ENCODE measurements around the gene CCDC27.

The CCDC27 gene

GRCh38 chr1:3752400-3752945 is at the start of gene CCDC27:
Gene CCDC27, plus strand, starts transcription at chr1:3752450. Its CDS starts 32 bp downstream, at chr1:3752482.
- no peak for DNase-seq (ENCODE audit: low spot score)

GRCh38 chr1:3702528-3702927 is 49.7 kb upstream of the CCDC27 start:
- DNase-seq (ENCODE audit: low spot score), result no peak

DNA sequence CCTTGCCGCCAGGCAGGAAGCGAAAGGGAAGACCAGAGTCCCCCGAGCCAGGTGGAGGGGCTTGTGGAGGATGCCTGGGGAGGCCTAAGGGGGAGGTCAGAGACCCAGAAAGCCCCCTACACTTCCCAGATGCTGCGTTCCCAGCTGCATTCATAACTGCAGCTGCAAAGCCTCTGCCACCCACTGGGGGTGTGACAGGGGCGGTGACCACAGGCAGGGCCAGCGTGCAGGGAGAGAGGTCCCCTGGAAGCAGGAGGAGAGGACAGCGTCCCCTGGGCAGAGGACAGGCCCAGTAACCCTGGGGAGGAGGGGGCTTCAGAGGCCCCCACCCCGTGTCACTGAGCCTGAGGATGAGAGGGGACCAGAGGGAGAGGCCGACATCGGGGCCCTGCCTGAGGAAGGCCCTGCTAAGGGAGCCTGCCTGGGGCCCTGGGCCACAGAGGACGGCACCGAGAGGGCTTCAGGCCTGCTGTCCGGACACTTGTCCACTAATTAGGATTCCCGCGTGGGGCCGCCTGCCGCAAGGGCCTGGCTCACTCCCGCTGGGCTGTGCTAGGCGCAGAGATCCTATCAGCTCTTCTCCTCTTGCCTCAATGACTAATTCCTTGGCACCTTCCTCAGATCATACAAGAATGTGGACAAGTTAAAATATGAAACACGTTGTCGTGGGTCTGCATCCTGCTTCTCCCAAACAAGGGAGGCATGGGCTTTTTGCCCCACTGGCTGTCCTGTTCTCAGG is 49.1 kb upstream of the CCDC27 start:
- no peak for DNase-seq (ENCODE audit: low spot score)

GRCh38 chr1:3703786-3704371 is 48.4 kb upstream of the CCDC27 start:
- no peak for DNase-seq (ENCODE audit: low spot score)

DNA sequence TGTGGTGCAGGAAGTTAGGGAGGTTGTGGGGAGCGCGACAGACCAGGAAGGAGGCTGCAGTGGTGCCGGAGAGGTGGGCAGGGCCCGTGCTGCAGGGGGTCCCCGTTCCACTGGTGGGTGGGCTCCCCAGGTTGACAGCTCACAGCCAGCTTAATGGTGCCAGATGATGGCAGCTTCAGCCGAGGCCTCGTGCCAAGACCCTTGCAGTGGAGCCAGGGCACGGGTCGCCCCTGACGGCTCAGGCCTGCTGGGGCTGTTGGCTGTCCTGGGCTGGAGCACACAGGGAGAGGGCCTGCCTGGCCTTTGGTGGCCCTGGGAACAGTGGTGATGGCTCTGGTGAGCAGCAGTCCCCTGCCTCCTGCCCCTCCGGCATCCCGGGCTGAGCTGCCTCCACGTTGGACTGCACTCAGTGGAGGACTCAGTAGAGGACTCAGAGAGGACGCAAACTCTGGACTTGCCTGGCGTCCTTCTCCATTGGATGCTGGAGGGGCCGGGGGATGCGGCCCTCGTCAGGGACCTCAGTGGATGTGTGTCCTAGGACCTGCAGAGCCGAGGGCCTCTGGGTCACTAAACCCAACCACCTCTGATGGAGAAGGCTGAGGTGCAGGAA is 46.8 kb upstream of the CCDC27 start:
- DNase-seq (ENCODE audit: low spot score), result no peak

DNA sequence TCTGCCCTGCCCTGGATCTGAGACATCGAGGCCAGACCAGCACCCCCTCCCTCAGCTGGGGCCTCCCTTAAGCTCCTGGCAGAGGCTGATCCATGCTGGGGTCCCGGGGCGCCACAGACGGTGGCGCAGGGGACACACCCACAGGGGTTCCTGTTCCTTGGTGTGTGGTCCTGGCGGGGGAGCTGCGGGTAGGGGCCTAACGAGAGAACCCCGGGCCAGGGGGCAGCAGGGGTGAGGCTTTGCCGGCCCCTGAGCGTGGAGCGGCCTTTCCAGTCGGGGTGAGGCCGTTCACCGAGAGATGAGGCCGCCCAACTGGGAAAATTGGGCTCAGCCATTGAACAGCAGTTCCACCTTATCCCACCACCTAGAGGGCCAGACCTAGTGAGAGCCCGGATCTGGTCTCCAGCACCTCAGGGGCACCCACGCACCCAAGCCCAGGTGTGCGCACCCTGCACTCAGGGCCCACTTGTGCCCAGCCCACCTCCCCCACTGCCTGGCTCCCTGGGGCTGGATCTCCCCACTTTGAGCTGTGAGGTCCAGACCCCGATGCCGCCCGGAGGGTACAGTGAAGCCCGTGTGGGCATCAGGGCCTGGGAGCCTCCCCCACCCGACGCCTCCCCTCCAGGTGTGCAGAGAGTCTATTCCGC is 45.5 kb upstream of the CCDC27 start:
- no peak for DNase-seq (ENCODE audit: low spot score)

- no peak for DNase-seq (ENCODE audit: low spot score)
Measured at GRCh38 chr1:3707298-3707938, 44.8 kb upstream of the CCDC27 start.

- no peak for DNase-seq (ENCODE audit: low spot score)
Measured at GRCh38 chr1:3707939-3708328, 44.3 kb upstream of the CCDC27 start.

DNA sequence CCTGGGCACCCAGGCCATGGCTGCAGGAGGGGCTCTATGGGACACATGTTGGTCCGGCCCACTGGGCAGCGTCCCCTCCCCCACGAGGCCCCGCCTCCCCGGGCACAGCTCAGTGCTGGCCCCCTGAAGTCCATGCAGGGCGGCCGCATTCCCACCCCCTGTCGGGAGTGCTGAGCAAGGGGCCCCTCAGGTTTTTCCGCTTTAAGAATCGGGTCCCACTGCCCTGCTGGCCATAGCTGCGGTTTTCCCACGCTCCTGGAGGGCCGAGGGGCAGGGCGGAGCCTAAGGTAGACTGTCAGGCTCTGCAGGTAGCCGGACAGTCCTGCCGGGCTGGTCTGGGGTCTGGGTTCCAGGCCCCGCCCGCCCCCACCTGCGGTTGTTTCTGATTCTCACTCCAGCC is 43.5 kb upstream of the CCDC27 start:
- no peak for DNase-seq (ENCODE audit: low spot score)

DNA sequence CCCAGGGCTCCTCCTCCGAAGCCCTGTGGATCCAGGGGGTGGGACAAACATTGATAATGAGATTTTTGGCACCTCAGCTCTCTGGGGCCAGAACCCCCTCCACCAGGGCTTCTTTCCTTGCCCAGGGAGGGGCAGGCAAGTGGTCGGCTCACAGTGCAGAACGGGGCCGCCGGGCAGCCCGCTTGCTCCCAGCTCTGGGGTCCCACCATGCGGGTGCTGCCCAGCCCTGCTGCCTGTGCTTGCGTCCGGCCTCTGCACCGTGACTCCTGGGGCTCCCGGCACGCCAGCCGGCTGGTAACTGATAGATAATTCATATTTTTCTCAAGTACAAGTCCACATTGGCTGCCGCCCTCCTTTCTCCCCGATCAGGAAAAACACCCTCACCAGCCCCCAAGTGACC is 42.0 kb upstream of the CCDC27 start:
- DNase-seq (ENCODE audit: low spot score), result no peak

- DNase-seq (ENCODE audit: low spot score), result no peak
Measured at GRCh38 chr1:3711381-3711779, 40.9 kb upstream of the CCDC27 start.

DNA sequence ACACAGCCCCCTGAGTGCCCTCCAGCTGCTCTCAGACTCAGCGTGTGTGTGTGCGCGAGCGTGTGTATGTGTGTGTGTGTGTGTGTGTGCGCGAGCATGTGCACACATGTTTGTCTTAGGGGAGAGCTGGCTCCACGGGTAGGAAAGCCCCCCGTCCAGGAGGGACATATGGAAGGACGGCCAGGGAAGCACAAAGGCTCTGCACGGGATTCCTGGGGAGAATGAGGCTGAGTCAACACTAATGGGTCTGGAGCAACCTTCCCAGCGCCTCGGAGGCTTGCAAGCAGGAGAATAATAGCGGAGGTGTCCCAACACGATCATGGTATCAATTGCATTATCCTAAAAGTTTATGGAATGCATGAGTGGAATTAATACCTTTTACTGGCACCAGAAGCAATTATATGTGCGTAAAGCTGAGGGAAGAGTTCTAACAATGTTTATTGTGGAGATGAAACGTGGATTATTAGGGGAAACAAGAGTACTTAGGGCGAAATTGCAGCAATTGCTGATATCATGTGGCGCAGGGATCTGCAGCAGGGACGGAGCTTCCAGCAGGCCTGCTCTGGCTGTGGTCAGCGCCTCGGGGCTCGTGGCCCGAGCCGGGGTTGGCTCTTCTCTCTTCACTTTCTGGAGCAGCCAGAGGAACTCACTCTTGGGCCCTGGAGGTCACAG is 40.3 kb upstream of the CCDC27 start:
- DNase-seq (ENCODE audit: low spot score), result no peak

DNA sequence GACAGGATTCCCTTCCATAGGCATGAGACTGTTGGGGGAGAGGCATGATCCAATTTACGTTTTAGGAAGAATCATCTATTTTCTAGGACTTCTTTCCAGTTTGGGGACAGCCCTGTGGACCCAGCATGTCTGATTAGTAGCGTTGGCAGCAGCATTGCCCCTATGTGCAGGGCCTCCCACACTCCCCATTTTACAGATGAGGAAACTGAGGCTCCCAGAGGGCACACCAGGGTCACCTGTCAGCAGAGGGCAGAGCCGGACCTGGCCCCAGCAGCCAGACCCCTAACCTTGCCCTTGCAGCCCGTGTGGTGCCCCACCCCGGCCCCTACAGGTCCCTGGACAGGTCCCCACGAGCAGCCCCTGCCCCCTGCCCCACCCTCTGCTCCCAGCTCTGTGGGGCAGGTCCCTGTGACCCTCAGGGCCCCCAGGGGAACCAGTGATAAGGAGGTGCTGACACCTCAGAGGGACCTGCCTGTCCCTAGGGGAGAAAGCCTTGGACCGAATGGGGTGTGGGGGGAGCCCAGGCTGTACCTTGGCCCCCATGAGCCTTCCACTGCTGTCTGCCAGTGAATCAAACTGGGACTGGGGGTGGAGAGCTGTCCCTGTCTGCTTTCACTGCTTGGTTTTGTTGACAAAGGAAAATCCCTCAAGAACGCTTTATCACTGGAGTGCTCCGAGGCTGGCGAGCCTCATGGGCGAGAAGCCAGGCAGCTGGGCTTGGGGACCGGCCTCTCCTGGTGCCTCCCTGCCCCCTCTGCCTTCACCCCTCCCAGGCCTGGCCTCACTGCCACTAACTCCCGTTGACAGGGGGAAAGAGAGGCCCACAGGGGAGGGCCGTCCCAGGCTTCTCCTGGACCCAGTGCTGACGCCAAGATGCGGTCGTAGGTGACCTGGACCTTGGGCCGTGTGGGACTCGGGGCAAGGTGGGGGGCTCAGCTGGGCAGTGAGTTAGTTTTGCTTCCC is 39.4 kb upstream of the CCDC27 start:
- DNase-seq (ENCODE audit: low spot score), result no peak

GRCh38 chr1:3713840-3714239 is 38.4 kb upstream of the CCDC27 start:
- no peak for DNase-seq (ENCODE audit: low spot score)

GRCh38 chr1:3714284-3714741 is 37.9 kb upstream of the CCDC27 start:
- DNase-seq (ENCODE audit: low spot score), result no peak

DNA sequence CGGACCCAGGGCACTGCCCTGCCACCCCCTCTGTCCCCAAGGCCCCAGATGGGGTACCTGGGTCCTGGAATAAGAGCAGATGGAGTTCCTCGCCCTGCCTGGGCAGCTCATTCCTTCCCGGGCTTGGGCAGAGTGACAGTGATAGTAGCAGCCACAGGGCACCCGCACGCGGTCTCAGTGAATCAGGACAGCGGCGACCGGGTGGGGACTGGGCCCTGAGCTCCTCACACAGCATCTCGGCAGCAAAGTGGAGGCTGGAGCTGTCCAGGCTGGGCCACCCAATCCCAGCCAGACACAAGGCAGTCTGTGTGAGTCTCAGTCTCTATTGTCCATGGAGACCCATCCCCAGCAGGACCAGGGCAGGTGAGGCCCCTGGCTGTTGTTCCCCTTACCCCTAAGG is 37.4 kb upstream of the CCDC27 start:
- no peak for DNase-seq (ENCODE audit: low spot score)

GRCh38 chr1:3716351-3716750 is 35.9 kb upstream of the CCDC27 start:
- DNase-seq (ENCODE audit: low spot score), result no peak

DNA sequence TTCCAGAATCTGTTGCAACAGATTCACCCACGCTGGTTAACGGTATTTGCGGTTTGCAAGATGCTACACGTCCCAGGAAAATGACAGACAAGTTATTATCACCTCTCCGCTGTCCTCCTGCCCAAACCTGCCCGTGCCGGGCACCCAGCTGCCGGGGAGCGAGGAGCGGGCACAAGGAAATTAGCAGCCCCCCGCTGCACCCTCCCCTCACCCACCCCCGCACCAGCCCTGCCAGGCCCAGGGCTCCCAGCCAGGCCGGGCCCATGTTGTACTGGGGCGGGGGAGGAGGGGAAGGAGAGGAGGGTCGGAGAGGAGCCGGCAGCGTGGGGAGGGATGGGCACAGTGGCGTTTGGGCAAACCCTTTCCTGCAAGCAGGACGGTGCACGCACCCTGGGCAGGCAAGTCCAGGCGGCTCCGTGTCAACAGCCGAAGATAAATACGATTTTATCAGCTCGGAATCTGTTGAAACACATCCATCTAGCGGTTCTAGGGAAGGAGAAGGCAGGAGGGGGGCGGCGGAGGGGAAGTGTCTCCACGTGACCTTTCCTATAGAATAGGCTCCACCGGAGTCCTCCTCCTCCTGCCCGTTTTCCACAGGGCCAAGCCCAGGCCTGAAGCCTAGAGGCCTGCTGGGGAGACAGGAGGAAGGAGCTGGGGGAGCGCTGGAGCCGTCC is 35.1 kb upstream of the CCDC27 start:
- DNase-seq (ENCODE audit: low spot score), result no peak

GRCh38 chr1:3717715-3718601 is 34.3 kb upstream of the CCDC27 start:
- DNase-seq (ENCODE audit: low spot score), result peak; percentile 52

All from hepatic stellate cell (primary cell).